GM18498 (cell line): ENCODE data around the gene CYFIP1.
A peak's percentile ranks its signal among the peaks of the same experiment; 100 is the strongest.

ENCODE experiments used
- ATAC-seq: cut with Tn5 transposase; IDR thresholded peaks from one replicate; pipeline ENCODE4 v1.9.1; 2021; ENCODE audit warnings: mild to moderate bottlenecking, moderate library complexity; ENCODE audit not compliant: unreplicated experiment

Gene CYFIP1

GRCh38 chr15:22918596-22919140, 61.5 kb downstream of the CYFIP1 start:
- no peak for ATAC-seq

- ATAC-seq = no peak
Measured at GRCh38 chr15:22918056-22918455, 62.1 kb downstream of the CYFIP1 start.

GRCh38 chr15:22917556-22917955, 62.6 kb downstream of the CYFIP1 start:
- no peak for ATAC-seq

GRCh38 chr15:22916606-22917350, 63.4 kb downstream of the CYFIP1 start:
- no peak for ATAC-seq

- no peak for ATAC-seq
Measured at GRCh38 chr15:22915866-22916515, 64.2 kb downstream of the CYFIP1 start.

- no peak for ATAC-seq
Measured at GRCh38 chr15:22913646-22914380, 66.4 kb downstream of the CYFIP1 start.

GRCh38 chr15:22912256-22912655, 67.9 kb downstream of the CYFIP1 start:
- no peak for ATAC-seq

- ATAC-seq = no peak
Measured at GRCh38 chr15:22911306-22911705, 68.9 kb downstream of the CYFIP1 start.

- no peak for ATAC-seq
Measured at GRCh38 chr15:22908830-22909229, 71.3 kb downstream of the CYFIP1 start.

- no peak for ATAC-seq
Measured at GRCh38 chr15:22907161-22907950, 72.8 kb downstream of the CYFIP1 start.

GRCh38 chr15:22904736-22905135, 75.4 kb downstream of the CYFIP1 start:
- ATAC-seq = no peak

- no peak for ATAC-seq
Measured at GRCh38 chr15:22903961-22904534, 76.1 kb downstream of the CYFIP1 start.

- no peak for ATAC-seq
Measured at GRCh38 chr15:22903427-22903826, 76.7 kb downstream of the CYFIP1 start.

GRCh38 chr15:22902981-22903380, 77.2 kb downstream of the CYFIP1 start:
- no peak for ATAC-seq

- no peak for ATAC-seq
Measured at GRCh38 chr15:22902578-22902977, 77.6 kb downstream of the CYFIP1 start.

- ATAC-seq = no peak
Measured at GRCh38 chr15:22902046-22902445, 78.1 kb downstream of the CYFIP1 start.

GRCh38 chr15:22895465-22896190, 84.5 kb downstream of the CYFIP1 start:
- ATAC-seq = peak; percentile 63

- ATAC-seq = no peak
Measured at GRCh38 chr15:22893881-22894280, 86.3 kb downstream of the CYFIP1 start.

- no peak for ATAC-seq
Measured at GRCh38 chr15:22893081-22893480, 87.1 kb downstream of the CYFIP1 start.

- no peak for ATAC-seq
Measured at GRCh38 chr15:22892333-22892732, 87.8 kb downstream of the CYFIP1 start.
